ENCODE results near the gene GPR132. TPM values are rescaled to one million over a fixed set of nuclear protein-coding genes. Genes with fewer than 3 reads are reported as not detected.

Gene GPR132
- total and polyA plus RNA-seq, 10 of the 15 experiments (the other 5 are each of a cell fraction or from before 2014, with no cell fraction given), result 1.9 to 49.3 (median 20.4) TPM

DNA sequence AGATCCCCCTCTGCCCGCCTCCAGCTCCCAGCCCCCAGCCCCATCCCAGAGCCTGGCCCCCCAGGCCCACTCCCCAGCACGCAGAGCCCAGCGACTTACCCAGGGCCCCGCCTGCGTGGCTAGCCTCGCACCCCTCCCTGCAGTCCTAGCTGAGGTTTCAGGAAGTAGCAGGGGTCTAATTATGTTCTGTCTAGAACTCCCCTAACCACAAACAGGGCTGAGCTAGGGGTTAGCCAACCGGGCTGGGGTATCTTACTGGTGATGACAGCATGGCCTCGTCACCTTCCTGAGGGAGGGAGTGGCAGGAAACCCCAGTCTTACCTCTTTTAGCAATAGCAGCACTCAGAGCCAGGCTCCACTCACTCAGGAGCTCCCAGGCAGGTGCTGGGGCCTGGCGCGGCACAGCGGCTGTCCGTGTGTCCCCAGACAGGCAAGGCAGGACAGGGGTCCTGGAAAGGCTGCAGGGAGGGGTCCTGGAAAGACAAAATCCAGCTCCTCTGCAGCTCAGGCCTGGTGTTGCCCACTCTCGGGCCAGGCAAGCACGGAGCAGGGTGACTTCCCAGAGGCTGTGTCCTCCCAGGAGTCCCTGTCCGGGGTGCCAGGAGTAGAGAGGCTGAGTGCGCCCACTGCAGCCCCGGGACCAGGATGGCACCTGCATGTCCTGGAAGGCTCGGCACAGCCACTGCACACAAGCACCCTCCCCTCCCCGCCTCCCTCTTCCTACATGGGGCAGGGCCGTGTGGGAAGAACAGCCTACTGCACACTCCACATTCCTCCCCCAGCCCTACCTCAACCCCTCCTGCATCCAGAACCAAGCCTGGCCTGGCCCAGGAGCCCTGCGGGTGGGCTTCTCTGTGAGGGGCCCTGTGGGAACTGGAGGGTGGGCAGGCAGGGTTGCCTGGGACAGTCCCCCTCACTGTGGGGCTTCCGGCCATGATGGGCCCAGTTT is at the start of gene GPR132 (continued):
- TF ChIP-seq, protein P1, sequence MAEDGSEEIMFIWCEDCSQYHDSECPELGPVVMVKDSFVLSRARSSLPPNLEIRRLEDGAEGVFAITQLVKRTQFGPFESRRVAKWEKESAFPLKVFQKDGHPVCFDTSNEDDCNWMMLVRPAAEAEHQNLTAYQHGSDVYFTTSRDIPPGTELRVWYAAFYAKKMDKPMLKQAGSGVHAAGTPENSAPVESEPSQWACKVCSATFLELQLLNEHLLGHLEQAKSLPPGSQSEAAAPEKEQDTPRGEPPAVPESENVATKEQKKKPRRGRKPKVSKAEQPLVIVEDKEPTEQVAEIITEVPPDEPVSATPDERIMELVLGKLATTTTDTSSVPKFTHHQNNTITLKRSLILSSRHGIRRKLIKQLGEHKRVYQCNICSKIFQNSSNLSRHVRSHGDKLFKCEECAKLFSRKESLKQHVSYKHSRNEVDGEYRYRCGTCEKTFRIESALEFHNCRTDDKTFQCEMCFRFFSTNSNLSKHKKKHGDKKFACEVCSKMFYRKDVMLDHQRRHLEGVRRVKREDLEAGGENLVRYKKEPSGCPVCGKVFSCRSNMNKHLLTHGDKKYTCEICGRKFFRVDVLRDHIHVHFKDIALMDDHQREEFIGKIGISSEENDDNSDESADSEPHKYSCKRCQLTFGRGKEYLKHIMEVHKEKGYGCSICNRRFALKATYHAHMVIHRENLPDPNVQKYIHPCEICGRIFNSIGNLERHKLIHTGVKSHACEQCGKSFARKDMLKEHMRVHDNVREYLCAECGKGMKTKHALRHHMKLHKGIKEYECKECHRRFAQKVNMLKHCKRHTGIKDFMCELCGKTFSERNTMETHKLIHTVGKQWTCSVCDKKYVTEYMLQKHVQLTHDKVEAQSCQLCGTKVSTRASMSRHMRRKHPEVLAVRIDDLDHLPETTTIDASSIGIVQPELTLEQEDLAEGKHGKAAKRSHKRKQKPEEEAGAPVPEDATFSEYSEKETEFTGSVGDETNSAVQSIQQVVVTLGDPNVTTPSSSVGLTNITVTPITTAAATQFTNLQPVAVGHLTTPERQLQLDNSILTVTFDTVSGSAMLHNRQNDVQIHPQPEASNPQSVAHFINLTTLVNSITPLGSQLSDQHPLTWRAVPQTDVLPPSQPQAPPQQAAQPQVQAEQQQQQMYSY (CRISPR knock-in tag; IDR thresholded peaks at IDR 0.05), result no peak
- TF ChIP-seq, protein P2, sequence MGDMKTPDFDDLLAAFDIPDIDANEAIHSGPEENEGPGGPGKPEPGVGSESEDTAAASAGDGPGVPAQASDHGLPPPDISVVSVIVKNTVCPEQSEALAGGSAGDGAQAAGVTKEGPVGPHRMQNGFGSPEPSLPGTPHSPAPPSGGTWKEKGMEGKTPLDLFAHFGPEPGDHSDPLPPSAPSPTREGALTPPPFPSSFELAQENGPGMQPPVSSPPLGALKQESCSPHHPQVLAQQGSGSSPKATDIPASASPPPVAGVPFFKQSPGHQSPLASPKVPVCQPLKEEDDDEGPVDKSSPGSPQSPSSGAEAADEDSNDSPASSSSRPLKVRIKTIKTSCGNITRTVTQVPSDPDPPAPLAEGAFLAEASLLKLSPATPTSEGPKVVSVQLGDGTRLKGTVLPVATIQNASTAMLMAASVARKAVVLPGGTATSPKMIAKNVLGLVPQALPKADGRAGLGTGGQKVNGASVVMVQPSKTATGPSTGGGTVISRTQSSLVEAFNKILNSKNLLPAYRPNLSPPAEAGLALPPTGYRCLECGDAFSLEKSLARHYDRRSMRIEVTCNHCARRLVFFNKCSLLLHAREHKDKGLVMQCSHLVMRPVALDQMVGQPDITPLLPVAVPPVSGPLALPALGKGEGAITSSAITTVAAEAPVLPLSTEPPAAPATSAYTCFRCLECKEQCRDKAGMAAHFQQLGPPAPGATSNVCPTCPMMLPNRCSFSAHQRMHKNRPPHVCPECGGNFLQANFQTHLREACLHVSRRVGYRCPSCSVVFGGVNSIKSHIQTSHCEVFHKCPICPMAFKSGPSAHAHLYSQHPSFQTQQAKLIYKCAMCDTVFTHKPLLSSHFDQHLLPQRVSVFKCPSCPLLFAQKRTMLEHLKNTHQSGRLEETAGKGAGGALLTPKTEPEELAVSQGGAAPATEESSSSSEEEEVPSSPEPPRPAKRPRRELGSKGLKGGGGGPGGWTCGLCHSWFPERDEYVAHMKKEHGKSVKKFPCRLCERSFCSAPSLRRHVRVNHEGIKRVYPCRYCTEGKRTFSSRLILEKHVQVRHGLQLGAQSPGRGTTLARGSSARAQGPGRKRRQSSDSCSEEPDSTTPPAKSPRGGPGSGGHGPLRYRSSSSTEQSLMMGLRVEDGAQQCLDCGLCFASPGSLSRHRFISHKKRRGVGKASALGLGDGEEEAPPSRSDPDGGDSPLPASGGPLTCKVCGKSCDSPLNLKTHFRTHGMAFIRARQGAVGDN (IDR thresholded peaks at IDR 0.05), result peak; percentile 89
- TF ChIP-seq, protein P3, sequence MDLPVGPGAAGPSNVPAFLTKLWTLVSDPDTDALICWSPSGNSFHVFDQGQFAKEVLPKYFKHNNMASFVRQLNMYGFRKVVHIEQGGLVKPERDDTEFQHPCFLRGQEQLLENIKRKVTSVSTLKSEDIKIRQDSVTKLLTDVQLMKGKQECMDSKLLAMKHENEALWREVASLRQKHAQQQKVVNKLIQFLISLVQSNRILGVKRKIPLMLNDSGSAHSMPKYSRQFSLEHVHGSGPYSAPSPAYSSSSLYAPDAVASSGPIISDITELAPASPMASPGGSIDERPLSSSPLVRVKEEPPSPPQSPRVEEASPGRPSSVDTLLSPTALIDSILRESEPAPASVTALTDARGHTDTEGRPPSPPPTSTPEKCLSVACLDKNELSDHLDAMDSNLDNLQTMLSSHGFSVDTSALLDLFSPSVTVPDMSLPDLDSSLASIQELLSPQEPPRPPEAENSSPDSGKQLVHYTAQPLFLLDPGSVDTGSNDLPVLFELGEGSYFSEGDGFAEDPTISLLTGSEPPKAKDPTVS (IDR thresholded peaks at IDR 0.05; ENCODE audit: low read depth, low read length), result no peak
- TF ChIP-seq ZNF384 (IDR thresholded peaks at IDR 0.05; ENCODE audit: borderline replicate concordance, low read depth, low read length) (no peak), JUND (IDR thresholded peaks at IDR 0.05; ENCODE audit: low read depth, low read length) (0 out of 2 replicates have a peak, but pooled peaks have one; percentile 46), TBL1XR1 (IDR thresholded peaks at IDR 0.05; ENCODE audit: low read depth, low read length) (peak; percentile 94), PAX5 (IDR thresholded peaks at IDR 0.05; ENCODE audit: borderline replicate concordance, low read depth, low read length) (peak; percentile 69; the same call in 1 of the 2 replicates), ZNF24 (IDR thresholded peaks at IDR 0.05) (no peak), SIX5 (IDR thresholded peaks at IDR 0.05; ENCODE audit: low read depth, low read length, severe bottlenecking) (no peak), IKZF1 (conservative IDR thresholded peaks at IDR 0.05) (peak; percentile 81), SMAD1 (IDR thresholded peaks at IDR 0.05; ENCODE audit: low read depth, partially characterized antibody) (peak; percentile 81)
- TF ChIP-seq, protein P4, sequence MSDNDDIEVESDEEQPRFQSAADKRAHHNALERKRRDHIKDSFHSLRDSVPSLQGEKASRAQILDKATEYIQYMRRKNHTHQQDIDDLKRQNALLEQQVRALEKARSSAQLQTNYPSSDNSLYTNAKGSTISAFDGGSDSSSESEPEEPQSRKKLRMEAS (IDR thresholded peaks at IDR 0.05; ENCODE audit: low read depth, low read length), result peak; percentile 57; the same call in 1 of the 2 replicates
- TF ChIP-seq, protein P5, sequence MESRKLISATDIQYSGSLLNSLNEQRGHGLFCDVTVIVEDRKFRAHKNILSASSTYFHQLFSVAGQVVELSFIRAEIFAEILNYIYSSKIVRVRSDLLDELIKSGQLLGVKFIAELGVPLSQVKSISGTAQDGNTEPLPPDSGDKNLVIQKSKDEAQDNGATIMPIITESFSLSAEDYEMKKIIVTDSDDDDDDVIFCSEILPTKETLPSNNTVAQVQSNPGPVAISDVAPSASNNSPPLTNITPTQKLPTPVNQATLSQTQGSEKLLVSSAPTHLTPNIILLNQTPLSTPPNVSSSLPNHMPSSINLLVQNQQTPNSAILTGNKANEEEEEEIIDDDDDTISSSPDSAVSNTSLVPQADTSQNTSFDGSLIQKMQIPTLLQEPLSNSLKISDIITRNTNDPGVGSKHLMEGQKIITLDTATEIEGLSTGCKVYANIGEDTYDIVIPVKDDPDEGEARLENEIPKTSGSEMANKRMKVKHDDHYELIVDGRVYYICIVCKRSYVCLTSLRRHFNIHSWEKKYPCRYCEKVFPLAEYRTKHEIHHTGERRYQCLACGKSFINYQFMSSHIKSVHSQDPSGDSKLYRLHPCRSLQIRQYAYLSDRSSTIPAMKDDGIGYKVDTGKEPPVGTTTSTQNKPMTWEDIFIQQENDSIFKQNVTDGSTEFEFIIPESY (IDR thresholded peaks at IDR 0.05), result no peak
- TF ChIP-seq, protein P6, sequence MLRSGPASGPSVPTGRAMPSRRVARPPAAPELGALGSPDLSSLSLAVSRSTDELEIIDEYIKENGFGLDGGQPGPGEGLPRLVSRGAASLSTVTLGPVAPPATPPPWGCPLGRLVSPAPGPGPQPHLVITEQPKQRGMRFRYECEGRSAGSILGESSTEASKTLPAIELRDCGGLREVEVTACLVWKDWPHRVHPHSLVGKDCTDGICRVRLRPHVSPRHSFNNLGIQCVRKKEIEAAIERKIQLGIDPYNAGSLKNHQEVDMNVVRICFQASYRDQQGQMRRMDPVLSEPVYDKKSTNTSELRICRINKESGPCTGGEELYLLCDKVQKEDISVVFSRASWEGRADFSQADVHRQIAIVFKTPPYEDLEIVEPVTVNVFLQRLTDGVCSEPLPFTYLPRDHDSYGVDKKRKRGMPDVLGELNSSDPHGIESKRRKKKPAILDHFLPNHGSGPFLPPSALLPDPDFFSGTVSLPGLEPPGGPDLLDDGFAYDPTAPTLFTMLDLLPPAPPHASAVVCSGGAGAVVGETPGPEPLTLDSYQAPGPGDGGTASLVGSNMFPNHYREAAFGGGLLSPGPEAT (IDR thresholded peaks at IDR 0.05; ENCODE audit: low read depth), result peak; percentile 81; the same call in 1 of the 2 replicates
